Measurements from ENCODE around the gene PHF21B.

DNA sequence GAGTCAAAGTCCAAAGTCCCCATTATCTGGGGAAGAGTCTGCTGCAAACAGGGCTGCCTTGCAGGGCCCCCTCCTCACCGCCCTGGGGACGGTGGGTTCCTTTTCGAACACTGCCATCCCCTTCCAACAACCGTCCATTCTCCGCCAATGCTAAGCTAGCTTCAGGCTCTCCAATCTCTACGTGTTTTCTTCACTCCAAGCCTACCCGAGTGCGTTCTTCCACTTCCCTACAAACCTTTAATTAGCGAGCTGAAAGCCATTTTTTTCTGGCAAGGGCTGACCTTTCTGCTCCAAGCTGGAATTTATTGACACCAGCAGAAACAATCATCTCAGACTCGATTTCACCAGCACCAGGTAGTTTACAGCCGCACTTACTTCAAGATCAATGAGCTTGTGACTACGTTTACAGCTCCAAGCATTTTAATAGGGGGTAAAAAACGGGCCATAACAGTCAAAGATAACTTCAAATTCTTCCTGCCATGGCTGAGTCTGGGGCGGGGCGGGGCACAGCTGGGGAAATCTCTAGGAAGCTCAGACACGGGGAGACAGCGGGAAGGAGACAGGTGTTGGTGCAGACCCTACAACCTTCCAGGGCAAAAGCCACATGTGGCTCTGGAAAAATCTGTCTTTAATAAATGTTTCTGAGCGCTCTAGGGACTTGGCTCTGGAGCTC lies 82.2 kb downstream of the PHF21B start:
- no peak for TF ChIP-seq GATA2 (IDR thresholded peaks at IDR 0.05; ENCODE audit: low read depth, low read length)
- no peak for TF ChIP-seq GATA3 (IDR thresholded peaks at IDR 0.05; ENCODE audit: low read depth, low read length)

Data from SH-SY5Y (cell line).